WERI-Rb-1 (cell line): Measurements from ENCODE around the gene RASA4B.
"Not testable (repeated sequence)": the region's sequence is repeated elsewhere in the genome, so short reads cannot be mapped to it uniquely, and the experiment has no call there.

Source experiments
- DNase-seq: peaks from one replicate; pipeline ENCODE4 v3.0.0-alpha.2; 2020
- H3K27ac ChIP-seq: fragments of 250-450 bp; sonication (Bioruptor Pico); 2 replicates; pipeline ENCODE4 v1.5.1; 2020; ENCODE audit warnings: mild to moderate bottlenecking, moderate library complexity
- H3K27me3 ChIP-seq: fragments of 250-450 bp; sonication (Bioruptor Pico); 2 replicates; pipeline ENCODE4 v1.5.1; 2021; ENCODE audit warnings: mild to moderate bottlenecking, low read depth, moderate library complexity; ENCODE audit not compliant: insufficient read depth, severe bottlenecking
- H3K36me3 ChIP-seq: fragments of 250-450 bp; sonication (Bioruptor Pico); 2 replicates; pipeline ENCODE4 v1.5.1; 2020; ENCODE audit warnings: mild to moderate bottlenecking, moderate library complexity
- H3K4me3 ChIP-seq: 2 replicates; pipeline ENCODE4 v1.5.1; 2011; ENCODE audit warnings: low read depth, mild to moderate bottlenecking, control low read depth, low read length
- H3K9me3 ChIP-seq: fragments of 250-450 bp; sonication (Bioruptor Pico); 2 replicates; pipeline ENCODE4 v1.5.1; 2021; ENCODE audit warnings: mild to moderate bottlenecking, moderate library complexity; ENCODE audit not compliant: severe bottlenecking
- CTCF ChIP-seq: IDR thresholded peaks from 2 replicates; pipeline ENCODE4 v1.5.1; 2011; ENCODE audit warnings: low read depth, mild to moderate bottlenecking, control low read depth, inconsistent platforms, low read length

Gene RASA4B

GRCh38 chr7:102460467-102460866 is 57.1 kb downstream of the RASA4B start:
- no peak for DNase-seq
- H3K27me3 ChIP-seq: no peaks in the 10 kb centered on the region
- H3K27ac ChIP-seq: no peak overlapping the region
- TF ChIP-seq CTCF: no peak
- H3K9me3 ChIP-seq: no peaks in the 10 kb centered on the region
- no peak overlapping the region for H3K4me3 ChIP-seq
- H3K36me3 ChIP-seq: peaks cover 35% of the 10 kb centered on the region

- Histone ChIP-seq H3K9me3 (no peaks in the 10 kb centered on the region), H3K27me3 (no peaks in the 10 kb centered on the region), H3K36me3 (peaks cover 33% of the 10 kb centered on the region), H3K27ac (no peak overlapping the region), H3K4me3 (no peak overlapping the region)
- DNase-seq: no peak
- TF ChIP-seq CTCF: no peak
These were observed 58.2 kb downstream of the RASA4B start for GRCh38 chr7:102459221-102459844.

- Histone ChIP-seq H3K9me3 (no peaks in the 10 kb centered on the region), H3K27ac (no peak overlapping the region), H3K36me3 (peaks cover 33% of the 10 kb centered on the region), H3K27me3 (no peaks in the 10 kb centered on the region), H3K4me3 (no peak overlapping the region)
- DNase-seq: no peak
- TF ChIP-seq CTCF: no peak
These were observed 60.1 kb downstream of the RASA4B start for GRCh38 chr7:102457352-102457924.

- H3K36me3 ChIP-seq: peaks cover 33% of the 10 kb centered on the region
- TF ChIP-seq CTCF: no peak
- no peaks in the 10 kb centered on the region for H3K9me3 ChIP-seq
- no peaks in the 10 kb centered on the region for H3K27me3 ChIP-seq
- no peak overlapping the region for H3K4me3 ChIP-seq
- H3K27ac ChIP-seq: no peak overlapping the region
- no peak for DNase-seq
These were observed 61.2 kb downstream of the RASA4B start for GRCh38 chr7:102456327-102456726.

GRCh38 chr7:102455596-102455995 is 62.0 kb downstream of the RASA4B start:
- Histone ChIP-seq H3K36me3 (peaks cover 33% of the 10 kb centered on the region), H3K4me3 (no peak overlapping the region), H3K9me3 (no peaks in the 10 kb centered on the region), H3K27me3 (no peaks in the 10 kb centered on the region), H3K27ac (no peak overlapping the region)
- no peak for TF ChIP-seq CTCF
- no peak for DNase-seq

- not testable (repeated sequence) for H3K27ac ChIP-seq, DNase-seq, H3K9me3 ChIP-seq, H3K27me3 ChIP-seq, H3K4me3 ChIP-seq
- H3K36me3 ChIP-seq: peaks cover 33% of the 10 kb centered on the region
These were observed 62.6 kb downstream of the RASA4B start for GRCh38 chr7:102454932-102455331.
